Measurements from ENCODE around the gene PTGER4.
A peak's percentile ranks its signal among the peaks of the same experiment; 100 is the strongest.

Gene PTGER4

GRCh38 chr5:40678026-40678425 is 1.7 kb upstream of the PTGER4 start:
- TF ChIP-seq CTCF (IDR thresholded peaks at IDR 0.05; ENCODE audit: low read depth, low read length): no peak
- peak overlapping the region; percentile 81 for H3K4me3 ChIP-seq (ENCODE audit: low read depth, low read length)
- DNase-seq (ENCODE audit: low read depth, low spot score): no peak
- in situ Hi-C loops (cut with HindIII; ENCODE audit: low sequenced_read_pairs): no loop called here

- in situ Hi-C loops (cut with HindIII; ENCODE audit: low sequenced_read_pairs): no loop called here
- no peak for DNase-seq (ENCODE audit: low read depth, low spot score)
- no peak for TF ChIP-seq CTCF (IDR thresholded peaks at IDR 0.05; ENCODE audit: low read depth, low read length)
- peak overlapping the region; percentile 81 for H3K4me3 ChIP-seq (ENCODE audit: low read depth, low read length)
Observed at GRCh38 chr5:40678460-40679147, 1.1 kb upstream of the PTGER4 start.

GRCh38 chr5:40679148-40679912 is 385 bp upstream of the PTGER4 start:
- H3K4me3 ChIP-seq (ENCODE audit: low read depth, low read length): peak overlapping the region; percentile 81
- DNase-seq (ENCODE audit: low read depth, low spot score): peak; percentile 96
- in situ Hi-C loops (cut with HindIII; ENCODE audit: low sequenced_read_pairs): no loop called here
- no peak for TF ChIP-seq CTCF (IDR thresholded peaks at IDR 0.05; ENCODE audit: low read depth, low read length)

- in situ Hi-C loops (cut with HindIII; ENCODE audit: low sequenced_read_pairs): no loop called here
- TF ChIP-seq CTCF (IDR thresholded peaks at IDR 0.05; ENCODE audit: low read depth, low read length): peak; percentile 35
- peak; percentile 54 for DNase-seq (ENCODE audit: low read depth, low spot score)
- peak overlapping the region; percentile 81 for H3K4me3 ChIP-seq (ENCODE audit: low read depth, low read length)
Observed at GRCh38 chr5:40680741-40681362, 1.1 kb downstream of the PTGER4 start.

GRCh38 chr5:40681363-40682153 is 1.8 kb downstream of the PTGER4 start:
- in situ Hi-C loops (cut with HindIII; ENCODE audit: low sequenced_read_pairs): no loop called here
- TF ChIP-seq CTCF (IDR thresholded peaks at IDR 0.05; ENCODE audit: low read depth, low read length): no peak
- peak; percentile 42 for DNase-seq (ENCODE audit: low read depth, low spot score)
- H3K4me3 ChIP-seq (ENCODE audit: low read depth, low read length): peak overlapping the region; percentile 81

Data from astrocyte of the spinal cord (primary cell).